Activated B cell treated with CpG ODN at 0.5 μM for 24 hours (primary cell): ENCODE data around the gene IST1. TPM values are rescaled to one million over a fixed set of nuclear protein-coding genes. Genes with fewer than 3 reads are reported as not detected.

Source experiments
- ATAC-seq: fragments of 200-7000 bp; cut with Tn5 transposase; one replicate; pipeline ENCODE4 v1.10.0; 2021; ENCODE audit warnings: low read depth, mild to moderate bottlenecking, moderate library complexity
- CTCF ChIA-PET: fragments of 350-600 bp; sonication (Branson Sonifier 250); formaldehyde crosslinking; loops from one replicate; lab custom pipeline; 2021; ENCODE audit warnings: antibody characterized with exemption; lab: Charles Lee
- POLR2A ChIA-PET: fragments of 350-600 bp; sonication (Branson Sonifier 250); formaldehyde crosslinking; loops from one replicate; lab custom pipeline; 2021; ENCODE audit warnings: antibody characterized with exemption; lab: Charles Lee
- DNase-seq: peaks from one replicate; pipeline ENCODE4 v3.0.0; 2022
- H3K27ac Mint-ChIP-seq: one replicate; pipeline ENCODE4 v1.8.0; 2020; ENCODE audit warnings: mixed read lengths
- H3K27me3 Mint-ChIP-seq: one replicate; pipeline ENCODE4 v1.8.0; 2021; ENCODE audit warnings: mixed read lengths
- H3K36me3 Mint-ChIP-seq: one replicate; pipeline ENCODE4 v1.8.0; 2021; ENCODE audit warnings: low read depth, mixed read lengths
- H3K4me1 Mint-ChIP-seq: one replicate; pipeline ENCODE4 v1.8.0; 2021; ENCODE audit warnings: mixed read lengths
- H3K4me3 Mint-ChIP-seq: one replicate; pipeline ENCODE4 v1.8.0; 2020; ENCODE audit warnings: mild to moderate bottlenecking, mixed read lengths
- H3K9me3 Mint-ChIP-seq: one replicate; pipeline ENCODE4 v1.8.0; 2020; ENCODE audit warnings: mixed read lengths
- intact Hi-C: fragments of 100-400 bp; cut with micrococcal nuclease; formaldehyde crosslinking; loops from one replicate; pipeline ENCODE4 v1.15.1; 2024
- total RNA-seq: library from RNA; stranded (reverse); gene quantifications from 2 replicates; pipeline ENCODE4 v1.2.3, GENCODE V29; 2022
- TF ChIP-seq, protein P1 (sequence below): fragments of 200-600 bp; IDR thresholded peaks from one replicate; pipeline ENCODE4 v1.8.0; 2022; ENCODE audit warnings: antibody characterized with exemption, mild to moderate bottlenecking

The IST1 gene
- total RNA-seq, 1 donor from 2014 or later = 206 TPM

DNA sequence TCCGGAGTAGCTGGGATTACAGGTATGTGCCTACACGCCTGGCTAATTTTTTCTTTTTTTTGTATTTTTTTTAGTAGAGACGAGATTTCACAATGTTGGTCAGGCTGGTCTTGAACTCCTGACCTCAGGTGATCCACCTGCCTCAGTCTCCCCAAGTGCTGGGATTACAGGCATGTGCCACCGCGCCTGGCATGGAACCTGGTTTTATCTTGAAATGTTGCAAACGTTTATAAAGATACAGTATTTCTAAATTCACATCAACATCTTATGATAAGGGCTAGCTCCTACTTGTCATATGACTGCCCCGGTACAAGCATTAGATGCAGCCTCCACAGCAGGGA is 1.5 kb upstream of the IST1 start:
- Mint-ChIP-seq H3K27ac (peak overlapping the region; percentile 94), H3K27me3 (no peaks in the 10 kb centered on the region), H3K4me3 (peak overlapping the region; percentile 96), H3K4me1 (peaks cover 19% of the 10 kb centered on the region), H3K9me3 (no peaks in the 10 kb centered on the region), H3K36me3 (peaks cover 12% of the 10 kb centered on the region)
- intact Hi-C loops = loop anchor here (2.0 kb wide), 5 partner anchors 13 to 171 kb away; partner anchors contain the start of gene DHODH
- TF ChIP-seq, protein P1, sequence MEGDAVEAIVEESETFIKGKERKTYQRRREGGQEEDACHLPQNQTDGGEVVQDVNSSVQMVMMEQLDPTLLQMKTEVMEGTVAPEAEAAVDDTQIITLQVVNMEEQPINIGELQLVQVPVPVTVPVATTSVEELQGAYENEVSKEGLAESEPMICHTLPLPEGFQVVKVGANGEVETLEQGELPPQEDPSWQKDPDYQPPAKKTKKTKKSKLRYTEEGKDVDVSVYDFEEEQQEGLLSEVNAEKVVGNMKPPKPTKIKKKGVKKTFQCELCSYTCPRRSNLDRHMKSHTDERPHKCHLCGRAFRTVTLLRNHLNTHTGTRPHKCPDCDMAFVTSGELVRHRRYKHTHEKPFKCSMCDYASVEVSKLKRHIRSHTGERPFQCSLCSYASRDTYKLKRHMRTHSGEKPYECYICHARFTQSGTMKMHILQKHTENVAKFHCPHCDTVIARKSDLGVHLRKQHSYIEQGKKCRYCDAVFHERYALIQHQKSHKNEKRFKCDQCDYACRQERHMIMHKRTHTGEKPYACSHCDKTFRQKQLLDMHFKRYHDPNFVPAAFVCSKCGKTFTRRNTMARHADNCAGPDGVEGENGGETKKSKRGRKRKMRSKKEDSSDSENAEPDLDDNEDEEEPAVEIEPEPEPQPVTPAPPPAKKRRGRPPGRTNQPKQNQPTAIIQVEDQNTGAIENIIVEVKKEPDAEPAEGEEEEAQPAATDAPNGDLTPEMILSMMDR = no peak
- ATAC-seq (no peak), DNase-seq (no peak)
- ChIA-PET CTCF (interaction anchor here (0.8 to 1.2 kb wide), 2 partner anchors 9 to 11 kb away, joined by 4 read pairs; no protein-coding TSS in a partner anchor), POLR2A (interaction anchor here (0.6 to 7.8 kb wide), 9 partner anchors 9 to 167 kb away, joined by 3 to 144 read pairs (median 5); partner anchors contain the start of genes AP1G1 and ZNF821)

DNA sequence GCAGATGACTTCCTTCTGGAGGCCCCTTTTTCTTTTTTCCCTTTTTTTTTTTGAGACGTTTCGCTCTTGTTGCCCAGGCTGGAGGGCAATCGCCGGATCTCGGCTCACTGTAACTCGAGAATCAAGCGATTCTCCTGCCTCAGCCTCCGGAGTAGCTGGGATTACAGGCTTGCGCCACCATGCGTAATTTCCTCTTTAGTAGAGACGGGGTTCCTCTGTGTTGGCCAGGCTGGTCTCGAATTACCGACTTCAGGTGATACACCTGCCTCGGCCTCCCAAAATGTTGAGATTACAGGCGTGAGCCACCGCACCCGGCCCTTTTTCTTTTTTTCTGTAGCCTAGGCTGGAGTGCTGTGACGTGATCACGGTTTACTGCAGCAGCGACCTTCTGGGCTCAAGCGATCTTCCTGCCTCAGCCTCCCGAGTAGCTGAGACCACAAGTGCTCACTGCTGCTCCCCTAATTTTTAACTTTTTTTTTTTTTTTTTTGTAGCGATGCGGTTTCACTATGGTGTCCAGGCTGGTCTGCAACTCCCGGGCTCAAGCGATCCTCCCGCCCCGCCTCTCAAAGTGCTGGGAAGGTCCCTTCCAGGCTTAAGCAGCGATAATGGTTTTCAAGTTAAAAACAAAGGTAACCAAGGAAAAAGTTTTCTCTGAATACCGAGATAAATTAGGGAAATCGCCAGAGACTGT is 956 bp upstream of the IST1 start:
- intact Hi-C loops = loop anchor here (2.0 kb wide), 5 partner anchors 14 to 172 kb away; partner anchors contain the start of gene DHODH
- ATAC-seq = peak; percentile 1
- TF ChIP-seq, protein P1 = no peak
- H3K4me3 Mint-ChIP-seq = peak overlapping the region; percentile 96
- peaks cover 24% of the 10 kb centered on the region for H3K4me1 Mint-ChIP-seq
- DNase-seq = peak; percentile 25
- peak overlapping the region; percentile 94 for H3K27ac Mint-ChIP-seq
- ChIA-PET POLR2A (interaction anchor here (0.6 to 7.8 kb wide), 12 partner anchors 9 to 433 kb away, joined by 3 to 144 read pairs (median 4); partner anchors contain the start of genes AP1G1, ZNF23 and ZNF821), CTCF (interaction anchor here (0.8 to 1.2 kb wide), 2 partner anchors 10 to 12 kb away, joined by 4 read pairs; no protein-coding TSS in a partner anchor)
- no peaks in the 10 kb centered on the region for H3K27me3 Mint-ChIP-seq
- no peaks in the 10 kb centered on the region for H3K9me3 Mint-ChIP-seq
- H3K36me3 Mint-ChIP-seq = peaks cover 14% of the 10 kb centered on the region

DNA sequence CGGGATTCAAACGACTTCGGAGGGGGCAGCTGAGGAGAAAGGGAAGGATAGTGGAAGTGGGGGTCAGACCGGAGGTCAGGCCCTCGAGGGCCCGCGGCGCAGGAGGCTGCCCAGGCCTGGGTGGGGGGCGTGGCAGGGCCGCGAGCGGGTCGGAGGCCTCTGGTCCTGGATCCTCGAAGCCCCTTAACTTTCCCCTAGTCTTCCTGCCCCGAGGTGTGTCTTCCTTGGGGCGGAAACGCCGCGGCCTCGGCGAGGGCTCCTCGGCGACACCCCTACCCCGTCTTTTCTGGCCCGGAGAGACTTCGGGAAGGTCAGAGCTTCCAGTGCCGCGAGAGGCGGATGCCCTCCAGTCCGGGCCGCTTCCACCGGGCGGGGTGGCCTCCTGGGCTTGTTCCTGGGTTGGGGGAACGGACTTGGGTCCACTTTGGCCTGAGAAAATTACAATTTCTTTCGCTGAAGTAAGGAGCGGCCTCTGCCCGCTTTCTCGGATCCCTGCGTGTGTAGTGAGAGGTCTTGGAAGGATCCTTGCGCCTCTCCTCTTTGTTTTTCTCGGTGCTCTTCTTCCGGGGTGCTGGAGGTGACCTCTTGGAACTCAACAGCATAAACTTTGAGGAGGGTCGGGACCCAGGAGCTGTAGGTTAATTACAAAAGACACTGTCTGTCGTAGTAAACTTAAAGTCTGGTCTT is 491 bp downstream of the IST1 start:
- ATAC-seq (peak; percentile 22), DNase-seq (no peak)

DNA sequence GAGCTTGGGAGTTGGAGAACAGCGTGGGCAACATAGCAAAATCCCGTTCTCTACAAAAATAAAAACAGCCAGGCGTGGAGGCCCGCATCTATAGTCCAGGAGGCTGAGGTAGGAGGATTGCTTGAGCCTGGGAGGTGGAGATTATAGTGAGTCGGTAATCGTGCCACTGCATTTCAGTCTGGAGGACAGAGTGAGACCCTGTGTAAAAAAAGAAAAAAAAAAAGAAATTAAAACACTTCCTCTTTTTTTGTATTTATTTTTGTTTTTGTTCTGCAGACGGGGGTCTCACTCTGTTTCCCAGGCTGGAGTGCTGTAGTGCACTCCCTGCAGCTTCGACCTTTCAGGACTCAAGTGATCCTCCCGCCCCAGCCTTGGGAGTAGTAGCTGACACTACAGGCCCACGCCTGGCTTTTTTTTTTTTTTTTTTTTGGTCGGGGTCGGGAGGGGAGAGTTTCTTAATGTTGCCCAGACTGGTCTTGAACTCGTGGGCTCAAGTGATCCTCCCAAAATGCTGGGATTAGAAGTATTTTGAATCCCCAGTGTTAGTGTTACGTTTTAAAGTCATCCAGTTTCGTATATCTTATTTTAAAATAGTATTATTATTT is 1.5 kb downstream of the IST1 start:
- ATAC-seq (no peak), DNase-seq (no peak)
- H3K4me1 Mint-ChIP-seq = peaks cover 43% of the 10 kb centered on the region
- H3K4me3 Mint-ChIP-seq = peak overlapping the region; percentile 73
- peaks cover 15% of the 10 kb centered on the region for H3K36me3 Mint-ChIP-seq
- H3K9me3 Mint-ChIP-seq = no peaks in the 10 kb centered on the region
- peak overlapping the region; percentile 78 for H3K27ac Mint-ChIP-seq
- TF ChIP-seq, protein P1 = no peak
- intact Hi-C loops = loop anchor here (5.0 kb wide), 2 partner anchors 195 to 435 kb away; partner anchors contain the start of genes DHX38, TXNL4B and ZNF23
- no peaks in the 10 kb centered on the region for H3K27me3 Mint-ChIP-seq
- ChIA-PET POLR2A (interaction anchor here (0.6 to 7.8 kb wide), 8 partner anchors 10 to 997 kb away, joined by 3 to 144 read pairs (median 4); partner anchors contain the start of genes AP1G1 and ZNF821), CTCF (no interaction called here)

More for the DNA sequence above, 491 bp downstream of the IST1 start:
- ChIA-PET CTCF (interaction anchor here (0.6 to 0.9 kb wide), 2 partner anchors 12 to 13 kb away, joined by 3 to 4 read pairs; partner anchors contain the start of gene ZNF821), POLR2A (interaction anchor here (0.6 to 7.8 kb wide), 12 partner anchors 11 to 998 kb away, joined by 3 to 144 read pairs (median 4); partner anchors contain the start of genes AP1G1, ZNF23 and ZNF821)
- Mint-ChIP-seq H3K36me3 (peaks cover 14% of the 10 kb centered on the region), H3K4me3 (peak overlapping the region; percentile 96), H3K9me3 (no peaks in the 10 kb centered on the region), H3K27ac (peak overlapping the region; percentile 94), H3K4me1 (peaks cover 35% of the 10 kb centered on the region), H3K27me3 (no peaks in the 10 kb centered on the region)
- intact Hi-C loops = loop anchor here (1.0 to 5.0 kb wide), 12 partner anchors 12 to 434 kb away; partner anchors contain the start of genes ATXN1L, DHODH, DHX38 and TXNL4B
- TF ChIP-seq, protein P1 = no peak
